ENCODE measurements around the gene PLEKHA5. TPM values are rescaled to one million over a fixed set of nuclear protein-coding genes. Genes with fewer than 3 reads are reported as not detected.

PLEKHA5 gene
- total and polyA plus RNA-seq, 3 donors from 2014 or later: 22.4 to 37.5 (median 34.8) TPM

DNA sequence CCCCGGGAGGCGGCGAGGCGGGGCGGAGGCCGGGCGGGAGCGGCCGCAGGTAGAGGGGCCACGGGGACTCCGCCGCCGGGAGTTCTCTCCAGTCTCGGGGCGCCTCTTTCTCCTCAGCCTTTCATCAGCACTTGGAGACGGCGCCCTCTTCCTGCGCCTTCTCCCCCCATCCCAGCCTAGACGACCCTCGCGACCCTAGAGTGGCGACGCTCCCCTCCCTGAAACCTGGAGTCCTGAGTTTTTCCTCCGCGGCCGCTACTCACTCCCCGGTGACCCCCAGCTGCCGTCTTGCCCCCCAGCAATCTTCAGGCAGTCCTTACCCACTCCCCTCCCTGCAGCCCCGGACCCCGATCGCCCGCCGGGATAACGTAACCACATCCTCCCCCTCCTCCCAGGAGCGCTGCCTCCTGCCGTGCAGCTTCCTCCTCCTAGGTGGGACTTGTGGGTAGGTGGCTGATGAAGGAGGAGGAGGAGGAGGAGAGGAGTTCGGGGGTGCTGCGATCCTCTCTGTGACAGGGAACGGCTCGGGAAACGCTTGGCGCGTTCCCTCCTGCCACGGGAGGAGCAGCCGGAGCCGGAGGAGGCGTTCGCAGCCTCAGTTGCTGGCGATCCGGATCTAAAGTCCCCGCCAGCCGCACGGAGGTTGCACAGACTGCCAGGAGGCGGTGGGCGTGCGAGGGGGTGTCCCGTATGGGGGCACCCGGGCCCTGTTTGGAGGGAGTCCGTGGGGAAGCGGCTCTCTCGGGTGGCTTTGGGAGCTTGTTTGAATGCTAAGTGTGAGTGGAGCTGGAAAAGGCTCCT lies 891 bp downstream of the PLEKHA5 start:
- no peaks in the 10 kb centered on the region for H3K4me1 ChIP-seq
- TF ChIP-seq, protein P1, sequence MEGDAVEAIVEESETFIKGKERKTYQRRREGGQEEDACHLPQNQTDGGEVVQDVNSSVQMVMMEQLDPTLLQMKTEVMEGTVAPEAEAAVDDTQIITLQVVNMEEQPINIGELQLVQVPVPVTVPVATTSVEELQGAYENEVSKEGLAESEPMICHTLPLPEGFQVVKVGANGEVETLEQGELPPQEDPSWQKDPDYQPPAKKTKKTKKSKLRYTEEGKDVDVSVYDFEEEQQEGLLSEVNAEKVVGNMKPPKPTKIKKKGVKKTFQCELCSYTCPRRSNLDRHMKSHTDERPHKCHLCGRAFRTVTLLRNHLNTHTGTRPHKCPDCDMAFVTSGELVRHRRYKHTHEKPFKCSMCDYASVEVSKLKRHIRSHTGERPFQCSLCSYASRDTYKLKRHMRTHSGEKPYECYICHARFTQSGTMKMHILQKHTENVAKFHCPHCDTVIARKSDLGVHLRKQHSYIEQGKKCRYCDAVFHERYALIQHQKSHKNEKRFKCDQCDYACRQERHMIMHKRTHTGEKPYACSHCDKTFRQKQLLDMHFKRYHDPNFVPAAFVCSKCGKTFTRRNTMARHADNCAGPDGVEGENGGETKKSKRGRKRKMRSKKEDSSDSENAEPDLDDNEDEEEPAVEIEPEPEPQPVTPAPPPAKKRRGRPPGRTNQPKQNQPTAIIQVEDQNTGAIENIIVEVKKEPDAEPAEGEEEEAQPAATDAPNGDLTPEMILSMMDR (IDR thresholded peaks at IDR 0.05): no peak
- TF ChIP-seq POLR2A (IDR thresholded peaks at IDR 0.05): no peak
- peak overlapping the region; percentile 96 for H3K27ac ChIP-seq
- H3K36me3 ChIP-seq (ENCODE audit: low read depth, missing control alignments): no peaks in the 10 kb centered on the region
- no peaks in the 10 kb centered on the region for H3K27me3 ChIP-seq
- peak overlapping the region; percentile 87 to 98 for H3K4me3 ChIP-seq
- H3K9me3 ChIP-seq: no peaks in the 10 kb centered on the region
- intact Hi-C loops (cut with DNase I; ENCODE audit: low total_unique reads): no loop called here
- WGBS, 2 donors: 0% methylated on average over 27 to 54 of the region's 61 CpGs
- peak; percentile 31 for DNase-seq

DNA sequence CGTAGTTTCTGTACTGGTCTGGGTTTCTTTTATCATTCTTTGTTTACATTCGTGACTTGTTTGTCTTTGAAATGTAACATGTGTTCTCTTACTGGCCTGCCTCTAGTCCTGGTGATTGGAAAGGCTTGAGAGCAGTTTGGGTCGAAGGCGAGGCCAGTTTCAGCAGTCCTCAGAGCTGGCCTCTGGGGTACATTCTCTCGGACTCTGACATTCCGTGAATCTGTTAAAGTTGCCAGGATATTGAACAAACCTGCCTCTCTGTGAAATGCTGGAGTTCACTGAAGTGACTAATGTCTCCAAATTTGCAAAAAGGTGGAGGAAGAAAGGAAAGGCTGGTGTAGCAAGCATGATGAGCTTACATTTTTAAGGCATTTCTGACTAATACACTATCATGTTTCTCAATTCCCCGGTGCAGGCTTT lies 1.5 kb downstream of the PLEKHA5 start:
- 1 to 4% methylated on average over 7 of the region's 7 CpGs for WGBS, 2 donors
- intact Hi-C loops (cut with DNase I; ENCODE audit: low total_unique reads): no loop called here

GRCh38 chr12:19138551-19138950 lies 9.0 kb downstream of the PLEKHA5 start:
- Histone ChIP-seq H3K27me3 (no peaks in the 10 kb centered on the region), H3K9me3 (no peaks in the 10 kb centered on the region), H3K4me3 (no peak overlapping the region), H3K36me3 (ENCODE audit: low read depth, missing control alignments) (no peaks in the 10 kb centered on the region), H3K4me1 (no peaks in the 10 kb centered on the region), H3K27ac (no peak overlapping the region)
- intact Hi-C loops (cut with DNase I; ENCODE audit: low total_unique reads): no loop called here
- no peak for DNase-seq
- no peak for TF ChIP-seq POLR2A (IDR thresholded peaks at IDR 0.05)
- TF ChIP-seq, protein P1 (IDR thresholded peaks at IDR 0.05): no peak
- 85 to 89% methylated on average over 4 of the region's 4 CpGs for WGBS, 2 donors

More for the DNA sequence above, 1.5 kb downstream of the PLEKHA5 start:
- TF ChIP-seq, protein P1 (IDR thresholded peaks at IDR 0.05): no peak
- TF ChIP-seq POLR2A (IDR thresholded peaks at IDR 0.05): no peak
- Histone ChIP-seq H3K27me3 (no peaks in the 10 kb centered on the region), H3K4me1 (no peaks in the 10 kb centered on the region), H3K9me3 (no peaks in the 10 kb centered on the region), H3K4me3 (peak overlapping the region; percentile 87 to 98), H3K27ac (peak overlapping the region; percentile 96), H3K36me3 (ENCODE audit: low read depth, missing control alignments) (no peaks in the 10 kb centered on the region)
- DNase-seq: peak; percentile 31

DNA sequence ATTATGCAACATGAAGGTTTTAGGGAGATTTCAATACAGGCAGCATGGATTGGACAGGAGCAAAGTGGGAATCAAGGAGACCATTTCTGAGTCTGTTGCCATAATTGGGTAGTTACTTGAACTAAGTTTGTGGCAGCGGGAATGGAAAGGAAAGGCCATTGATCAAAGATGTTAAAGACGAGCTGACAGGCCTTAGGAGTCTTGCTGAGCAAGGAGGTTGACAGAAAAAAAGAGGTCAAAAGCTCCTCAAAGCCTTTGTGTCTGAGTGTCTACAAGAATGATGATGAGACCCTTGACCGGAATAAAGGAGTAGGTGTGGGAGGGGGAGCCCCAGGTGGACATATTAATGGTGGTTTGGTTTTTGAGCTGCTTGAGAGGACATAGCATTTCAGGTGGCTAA lies 9.4 kb downstream of the PLEKHA5 start:
- WGBS, 2 donors: 90 to 96% methylated on average over 3 of the region's 3 CpGs
- no peak overlapping the region for H3K27ac ChIP-seq
- no peak overlapping the region for H3K4me3 ChIP-seq
- TF ChIP-seq POLR2A (IDR thresholded peaks at IDR 0.05): no peak
- TF ChIP-seq, protein P1 (IDR thresholded peaks at IDR 0.05): no peak
- no peaks in the 10 kb centered on the region for H3K4me1 ChIP-seq
- H3K9me3 ChIP-seq: no peaks in the 10 kb centered on the region
- H3K27me3 ChIP-seq: no peaks in the 10 kb centered on the region
- no peaks in the 10 kb centered on the region for H3K36me3 ChIP-seq (ENCODE audit: low read depth, missing control alignments)
- DNase-seq: no peak
- intact Hi-C loops (cut with DNase I; ENCODE audit: low total_unique reads): no loop called here

Data from testis (tissue), 3 donors.